ENCODE measurements around the gene TALDO1.

DNA sequence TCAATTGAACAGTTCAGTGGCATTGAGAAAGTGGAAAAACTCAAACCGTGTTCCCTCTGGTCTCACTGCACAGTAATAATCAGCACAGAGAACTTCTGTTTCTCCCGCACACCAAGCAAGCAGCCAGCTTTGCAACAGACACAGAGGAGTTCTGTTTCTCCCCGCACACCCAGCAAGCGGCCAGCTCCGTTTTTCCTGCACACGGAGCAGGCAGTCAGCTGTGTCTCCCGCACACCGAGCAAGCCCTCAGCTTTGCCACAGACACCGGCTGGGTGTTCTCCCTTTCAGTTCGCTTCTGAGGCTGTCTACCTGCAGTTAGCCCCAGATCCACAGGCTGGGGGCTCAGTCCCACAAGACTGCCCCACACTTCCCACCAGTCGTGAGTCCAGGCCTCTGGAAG is 9.9 kb upstream of the TALDO1 start:
- TF ChIP-seq, protein P1, sequence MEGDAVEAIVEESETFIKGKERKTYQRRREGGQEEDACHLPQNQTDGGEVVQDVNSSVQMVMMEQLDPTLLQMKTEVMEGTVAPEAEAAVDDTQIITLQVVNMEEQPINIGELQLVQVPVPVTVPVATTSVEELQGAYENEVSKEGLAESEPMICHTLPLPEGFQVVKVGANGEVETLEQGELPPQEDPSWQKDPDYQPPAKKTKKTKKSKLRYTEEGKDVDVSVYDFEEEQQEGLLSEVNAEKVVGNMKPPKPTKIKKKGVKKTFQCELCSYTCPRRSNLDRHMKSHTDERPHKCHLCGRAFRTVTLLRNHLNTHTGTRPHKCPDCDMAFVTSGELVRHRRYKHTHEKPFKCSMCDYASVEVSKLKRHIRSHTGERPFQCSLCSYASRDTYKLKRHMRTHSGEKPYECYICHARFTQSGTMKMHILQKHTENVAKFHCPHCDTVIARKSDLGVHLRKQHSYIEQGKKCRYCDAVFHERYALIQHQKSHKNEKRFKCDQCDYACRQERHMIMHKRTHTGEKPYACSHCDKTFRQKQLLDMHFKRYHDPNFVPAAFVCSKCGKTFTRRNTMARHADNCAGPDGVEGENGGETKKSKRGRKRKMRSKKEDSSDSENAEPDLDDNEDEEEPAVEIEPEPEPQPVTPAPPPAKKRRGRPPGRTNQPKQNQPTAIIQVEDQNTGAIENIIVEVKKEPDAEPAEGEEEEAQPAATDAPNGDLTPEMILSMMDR (IDR thresholded peaks at IDR 0.05), result no peak
- no peak for TF ChIP-seq POLR2A (IDR thresholded peaks at IDR 0.05)
